GM15510 (cell line): ENCODE results near the gene ITPR3.

Source experiments
- POLR2A ChIP-seq: IDR thresholded peaks from 3 replicates; pipeline ENCODE4 v1.6.1; 2011; ENCODE audit warnings: borderline replicate concordance; ENCODE audit not compliant: insufficient read length; ENCODE audit errors: extremely low read depth

ITPR3 gene

GRCh38 chr6:33731751-33732282, 110.7 kb downstream of the ITPR3 start:
- no peak for TF ChIP-seq POLR2A

GRCh38 chr6:33732385-33732784, 111.3 kb downstream of the ITPR3 start:
- no peak for TF ChIP-seq POLR2A

DNA sequence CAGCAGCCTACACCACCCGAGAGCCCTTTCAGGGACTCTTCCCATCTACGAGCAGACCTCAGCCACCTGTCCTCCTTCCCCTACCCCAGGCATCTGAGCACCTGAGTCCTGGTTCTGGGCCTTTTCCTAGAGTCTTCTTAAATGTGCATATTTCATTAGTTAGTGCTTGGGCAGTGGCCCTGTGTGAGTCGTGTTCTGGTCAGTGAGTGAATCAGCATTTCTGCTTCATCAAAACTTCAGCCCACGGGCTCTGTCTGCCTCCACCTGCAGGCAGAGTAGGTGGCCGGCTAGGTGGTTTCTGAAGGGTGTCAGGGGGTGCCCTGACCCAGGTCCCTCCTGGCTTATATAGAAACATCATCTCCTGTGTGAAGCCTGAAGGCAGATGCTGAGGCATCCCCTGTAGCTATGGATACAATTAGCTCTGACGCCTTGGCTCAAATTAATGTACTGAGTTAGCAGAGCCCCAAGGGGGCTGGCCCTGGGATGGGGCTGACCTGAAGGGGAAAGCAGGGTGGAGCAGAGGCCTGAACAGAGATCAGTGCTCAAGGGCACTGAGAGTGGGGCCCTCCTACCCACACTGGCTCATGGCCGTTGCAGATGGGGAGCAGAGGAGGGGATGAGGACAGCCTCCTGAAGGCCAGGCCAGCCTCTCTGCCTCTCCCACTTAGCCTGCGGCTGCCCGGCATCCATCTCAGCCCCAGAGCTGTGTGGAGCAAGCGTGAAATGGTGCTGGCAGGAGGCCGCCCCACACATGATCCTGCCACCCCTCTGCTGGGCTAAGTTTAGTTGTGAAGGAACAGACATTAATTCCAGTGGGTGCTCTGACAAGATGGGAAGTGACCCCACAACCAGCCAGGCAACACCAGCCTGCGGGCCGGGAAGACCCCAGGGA, 111.9 kb downstream of the ITPR3 start:
- TF ChIP-seq POLR2A = no peak

DNA sequence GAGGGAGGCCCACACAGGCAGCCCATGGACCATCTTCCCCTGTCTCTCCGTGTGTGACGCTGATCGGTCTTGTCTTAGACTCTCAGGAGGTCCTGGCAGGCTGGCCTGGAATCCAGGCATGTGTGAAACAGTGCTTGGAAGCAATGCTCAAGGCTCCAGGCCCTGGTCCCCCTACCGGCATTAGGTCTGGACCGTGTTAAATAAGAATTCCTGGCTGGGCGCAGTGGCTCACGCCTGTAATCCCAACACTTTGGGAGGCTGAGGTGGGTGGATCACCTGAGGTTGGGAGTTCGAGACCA, 112.5 kb downstream of the ITPR3 start:
- no peak for TF ChIP-seq POLR2A

DNA sequence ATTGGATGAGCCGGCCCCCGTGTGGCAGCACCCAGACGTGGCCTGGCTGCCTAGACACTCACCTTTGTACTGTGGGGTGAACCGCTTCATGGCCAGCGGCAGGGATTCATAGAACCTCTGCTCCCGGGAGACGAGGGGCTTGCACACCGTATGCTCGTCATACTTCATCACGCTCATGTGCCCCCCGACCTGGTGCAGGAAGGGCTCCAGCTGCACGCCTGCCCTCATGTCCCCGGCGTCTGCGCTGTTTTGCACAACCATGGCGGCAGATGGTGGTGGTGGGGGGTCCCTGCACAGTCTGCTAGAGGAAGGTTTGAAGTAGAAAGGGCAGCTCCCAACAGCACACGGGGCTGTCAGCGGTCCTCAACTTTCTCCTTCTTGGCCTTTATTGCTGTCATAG, 114.1 kb downstream of the ITPR3 start:
- TF ChIP-seq POLR2A = no peak

- TF ChIP-seq POLR2A = no peak
Observed at GRCh38 chr6:33737267-33738026, 116.3 kb downstream of the ITPR3 start.

DNA sequence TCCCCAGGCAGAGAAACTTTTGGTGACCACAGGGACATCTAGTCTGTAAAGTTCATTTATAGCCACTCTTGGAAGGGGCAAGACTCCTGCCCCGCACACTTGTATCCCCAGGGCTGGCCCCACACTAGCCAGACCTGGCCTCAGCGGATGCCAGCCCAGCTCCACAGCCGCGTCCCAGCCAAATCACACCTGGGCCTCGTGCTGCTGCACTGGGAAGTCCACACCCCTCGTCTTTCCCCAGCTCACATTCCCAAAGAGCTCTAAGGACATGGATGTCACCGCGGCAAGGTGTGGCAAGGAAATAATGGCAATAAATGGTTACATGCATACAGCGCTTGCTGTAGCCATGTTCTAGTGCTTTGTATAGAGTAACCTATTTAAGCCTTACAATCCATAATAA, 117.0 kb downstream of the ITPR3 start:
- TF ChIP-seq POLR2A = no peak

DNA sequence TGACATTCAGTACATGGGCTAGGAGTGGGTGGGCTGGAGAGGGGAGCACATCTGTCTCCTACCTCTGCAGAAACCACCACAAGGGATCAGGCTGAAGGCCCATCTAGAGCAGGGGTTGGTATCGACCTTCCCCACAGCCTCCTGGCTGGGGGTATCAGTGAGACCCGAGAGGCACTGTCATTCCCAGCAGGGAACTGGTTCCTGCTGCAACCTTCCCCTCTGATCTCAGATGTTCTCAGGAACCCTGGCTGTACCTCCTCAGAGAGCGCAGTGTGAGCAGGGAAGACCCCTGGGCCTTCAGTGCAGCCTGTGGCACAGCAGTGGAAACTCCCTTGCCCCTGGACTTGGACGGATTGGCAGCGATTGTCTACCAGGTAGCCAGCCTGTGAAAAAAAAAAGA, 117.8 kb downstream of the ITPR3 start:
- no peak for TF ChIP-seq POLR2A

DNA sequence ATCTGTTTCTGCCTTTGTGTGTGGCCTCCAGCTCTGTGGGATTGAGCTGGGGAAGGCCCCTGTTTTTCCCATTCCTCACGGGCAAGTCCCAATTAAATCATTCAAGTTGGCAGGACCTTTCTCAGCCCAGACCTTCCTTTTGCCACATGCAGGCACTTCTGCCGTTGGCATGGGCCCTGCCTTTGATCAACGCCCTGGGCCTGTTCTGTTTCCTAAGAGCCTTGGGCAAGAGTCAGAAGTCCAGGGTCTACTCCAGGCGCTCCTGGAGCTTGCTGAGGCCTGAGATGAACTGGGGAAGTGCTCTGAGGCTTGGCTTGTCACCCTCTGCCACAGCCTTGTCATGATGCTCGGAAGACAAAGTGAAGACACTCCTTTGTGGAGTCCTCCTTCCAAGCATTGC, 118.4 kb downstream of the ITPR3 start:
- TF ChIP-seq POLR2A = no peak

GRCh38 chr6:33740204-33740608, 119.1 kb downstream of the ITPR3 start:
- no peak for TF ChIP-seq POLR2A

GRCh38 chr6:33740794-33741193, 119.7 kb downstream of the ITPR3 start:
- no peak for TF ChIP-seq POLR2A

GRCh38 chr6:33742092-33742491, 121.0 kb downstream of the ITPR3 start:
- no peak for TF ChIP-seq POLR2A

DNA sequence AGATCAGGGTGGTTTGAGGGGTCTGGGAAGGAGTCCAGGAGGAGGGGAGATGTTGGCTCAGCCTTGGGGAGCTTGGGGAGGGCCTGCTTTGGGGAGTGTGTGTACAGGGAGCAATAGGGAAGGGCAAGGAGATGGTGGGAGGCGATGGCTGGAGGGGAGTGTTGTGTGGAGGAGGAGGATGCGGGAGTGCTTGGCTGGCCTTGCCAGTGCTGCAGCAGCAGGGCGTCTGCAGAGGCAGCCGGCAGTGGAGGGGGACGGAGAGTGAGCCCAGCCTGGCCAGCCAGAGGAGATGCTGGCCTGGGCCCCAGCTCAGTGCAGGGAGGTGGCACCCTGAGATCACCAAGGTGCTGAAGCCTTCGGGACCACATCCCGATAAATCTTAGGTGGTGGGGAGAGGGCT, 121.7 kb downstream of the ITPR3 start:
- no peak for TF ChIP-seq POLR2A

DNA sequence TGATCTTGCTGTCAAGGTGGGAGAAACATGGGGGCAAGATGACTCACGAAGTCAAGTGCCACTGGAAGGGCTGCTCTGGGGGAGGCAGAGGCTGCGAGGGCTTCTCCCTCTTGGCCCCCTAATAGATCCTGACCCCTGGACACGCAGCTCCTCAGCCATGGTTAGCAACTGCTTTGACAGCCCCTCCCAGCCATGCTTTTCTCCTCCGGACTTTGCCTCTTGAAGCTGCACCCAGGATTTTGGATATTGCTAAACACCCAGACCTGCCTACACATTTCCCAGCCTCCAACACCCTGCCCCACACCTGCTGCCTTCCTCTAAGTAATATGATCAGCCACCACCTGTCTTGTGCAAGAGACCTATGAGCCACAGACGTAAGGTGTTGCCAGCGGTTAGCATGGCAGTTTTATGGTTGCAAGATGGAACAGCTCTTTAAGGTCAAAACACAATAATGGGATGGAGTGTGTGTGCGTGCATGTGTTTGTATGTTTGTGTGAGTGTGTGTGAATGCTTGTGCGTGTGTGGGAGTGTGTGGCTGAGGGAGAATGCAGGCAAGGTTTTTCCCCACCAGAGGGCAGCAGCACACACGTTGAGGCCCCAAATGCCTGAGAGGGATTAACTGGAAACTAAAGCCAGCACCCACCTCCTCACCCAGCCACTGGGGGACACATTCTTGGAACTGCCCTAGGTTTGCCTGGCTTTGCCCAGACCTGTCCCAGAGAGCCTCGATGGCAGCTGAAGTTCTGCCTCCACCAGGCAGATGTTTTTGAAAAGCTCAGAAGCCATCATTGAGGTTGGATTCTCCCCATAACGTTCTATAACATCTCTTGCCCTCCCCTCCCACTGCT, 123.1 kb downstream of the ITPR3 start:
- TF ChIP-seq POLR2A = no peak

DNA sequence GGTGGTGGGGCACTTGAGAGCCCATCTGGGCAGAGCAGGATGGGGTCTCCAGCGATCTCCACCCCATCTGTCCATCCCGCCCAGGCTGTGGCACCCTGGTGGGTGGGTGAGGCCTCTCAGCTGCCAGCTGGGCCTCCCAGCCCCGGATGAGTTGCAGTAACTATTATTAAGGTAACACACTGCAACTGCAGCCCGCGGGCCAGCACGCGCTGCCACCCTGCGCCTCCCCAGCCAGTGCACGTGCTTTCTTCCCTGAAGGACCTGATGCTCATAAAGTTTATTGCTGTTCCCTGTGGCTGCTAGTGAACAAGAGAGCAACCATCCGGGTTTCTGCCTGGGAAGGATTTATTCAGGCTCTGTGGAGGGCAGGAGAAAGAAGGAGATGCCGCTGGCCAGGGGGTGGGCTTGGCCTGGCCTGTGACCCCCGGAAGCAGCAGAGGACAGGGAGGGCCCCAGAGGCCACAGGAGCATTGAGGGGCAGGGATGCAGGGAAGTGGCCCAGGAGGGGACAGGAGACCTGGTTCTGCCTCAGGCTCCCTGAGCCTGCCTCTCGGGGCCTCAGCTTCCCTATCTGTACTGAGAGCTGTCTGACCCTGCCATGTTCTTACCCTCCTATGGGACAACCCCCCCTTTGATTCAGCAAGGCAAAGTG, 123.9 kb downstream of the ITPR3 start:
- no peak for TF ChIP-seq POLR2A

- TF ChIP-seq POLR2A = no peak
Observed at GRCh38 chr6:33745548-33745947, 124.4 kb downstream of the ITPR3 start.
